Uterus (tissue), 2 donors: Measurements from ENCODE around the gene OR2AG1.

Source experiments
- CTCF ChIP-seq, 4 experiments: fragments of 200-600 bp in 2 of 4; fragments of 450-650 bp in 2 of 4; sonication (generic) in 2 of 4; IDR thresholded peaks; one replicate each; pipeline ENCODE4 v1.5.1; 2016 to 2019; ENCODE audit warnings: antibody characterized with exemption in 4 of 4, mild to moderate bottlenecking in 2 of 4, moderate library complexity in 1 of 4
- POLR2A ChIP-seq, 2 donors: fragments of 450-650 bp; IDR thresholded peaks; one replicate each; pipeline ENCODE4 v1.6.1; 2016; ENCODE audit warnings: antibody characterized with exemption in 2 of 2, mild to moderate bottlenecking in 1 of 2, moderate library complexity in 1 of 2

GRCh38 chr11:6833356-6833755 lies 50.5 kb downstream of the OR2AG1 start:
- no peak for TF ChIP-seq CTCF (IDR thresholded peaks at IDR 0.05)
- TF ChIP-seq POLR2A (IDR thresholded peaks at IDR 0.05): no peak
